Fibroblast of the aortic adventitia (primary cell): ENCODE results near the gene HLF. TPM values are rescaled to one million over a fixed set of nuclear protein-coding genes. Genes with fewer than 3 reads are reported as not detected.

ENCODE experiments used
- DNase-seq: peaks from one replicate; pipeline ENCODE4 v3.0.0-alpha.2; 2010; ENCODE audit warnings: low read depth
- H3K4me3 ChIP-seq: 2 replicates; pipeline ENCODE4 v1.5.1; 2011; ENCODE audit warnings: low read depth, mild to moderate bottlenecking, control low read depth, low read length, moderate library complexity
- total RNA-seq: library from RNA; depleted of rRNA; stranded (reverse); fragments of >200 nt; gene quantifications from 2 replicates; pipeline ENCODE4 v1.2.3, GENCODE V29; 2012; ENCODE audit warnings: low replicate concordance
- TF ChIP-seq, protein P1 (sequence below): IDR thresholded peaks from 2 replicates; pipeline ENCODE4 v1.5.1; 2011; ENCODE audit warnings: mild to moderate bottlenecking, low read length, control low read depth, inconsistent platforms; ENCODE audit not compliant: insufficient read depth

Gene HLF
- total RNA-seq, 1 donor: 4.4 TPM

DNA sequence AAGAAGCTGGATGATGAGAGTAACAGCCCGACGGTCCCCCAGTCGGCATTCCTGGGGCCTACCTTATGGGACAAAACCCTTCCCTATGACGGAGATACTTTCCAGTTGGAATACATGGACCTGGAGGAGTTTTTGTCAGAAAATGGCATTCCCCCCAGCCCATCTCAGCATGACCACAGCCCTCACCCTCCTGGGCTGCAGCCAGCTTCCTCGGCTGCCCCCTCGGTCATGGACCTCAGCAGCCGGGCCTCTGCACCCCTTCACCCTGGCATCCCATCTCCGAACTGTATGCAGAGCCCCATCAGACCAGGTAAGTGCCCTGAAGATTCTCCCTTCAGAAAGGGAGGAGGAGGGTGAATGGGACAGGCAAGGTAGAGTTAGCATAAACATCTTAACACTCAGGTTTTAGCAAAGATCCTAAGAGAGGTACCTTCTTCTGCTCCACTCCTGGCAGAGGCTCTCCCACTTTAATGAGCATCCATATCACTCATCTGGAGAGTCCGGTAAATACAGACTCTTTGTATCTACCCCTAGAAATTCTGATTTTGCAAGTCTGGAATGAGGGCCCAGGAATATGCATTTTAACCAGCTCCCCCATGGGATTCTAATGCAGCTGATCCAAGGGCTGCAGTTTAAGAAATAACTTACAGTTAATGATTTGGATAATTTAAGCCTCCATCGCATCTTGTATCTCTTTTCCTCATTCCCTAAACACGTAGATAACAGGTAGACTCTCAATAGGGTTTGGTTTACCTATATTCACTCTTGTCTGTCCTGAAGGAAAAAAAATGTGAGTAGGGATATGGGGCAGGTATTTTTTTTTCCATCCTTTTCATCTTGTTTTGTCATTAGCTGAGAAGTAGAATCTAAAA is 3.3 kb downstream of the HLF start:
- H3K4me3 ChIP-seq: no peak overlapping the region
- no peak for DNase-seq

GRCh38 chr17:55268649-55269480 is 4.1 kb downstream of the HLF start:
- no peak overlapping the region for H3K4me3 ChIP-seq
- DNase-seq: no peak
- TF ChIP-seq, protein P1, sequence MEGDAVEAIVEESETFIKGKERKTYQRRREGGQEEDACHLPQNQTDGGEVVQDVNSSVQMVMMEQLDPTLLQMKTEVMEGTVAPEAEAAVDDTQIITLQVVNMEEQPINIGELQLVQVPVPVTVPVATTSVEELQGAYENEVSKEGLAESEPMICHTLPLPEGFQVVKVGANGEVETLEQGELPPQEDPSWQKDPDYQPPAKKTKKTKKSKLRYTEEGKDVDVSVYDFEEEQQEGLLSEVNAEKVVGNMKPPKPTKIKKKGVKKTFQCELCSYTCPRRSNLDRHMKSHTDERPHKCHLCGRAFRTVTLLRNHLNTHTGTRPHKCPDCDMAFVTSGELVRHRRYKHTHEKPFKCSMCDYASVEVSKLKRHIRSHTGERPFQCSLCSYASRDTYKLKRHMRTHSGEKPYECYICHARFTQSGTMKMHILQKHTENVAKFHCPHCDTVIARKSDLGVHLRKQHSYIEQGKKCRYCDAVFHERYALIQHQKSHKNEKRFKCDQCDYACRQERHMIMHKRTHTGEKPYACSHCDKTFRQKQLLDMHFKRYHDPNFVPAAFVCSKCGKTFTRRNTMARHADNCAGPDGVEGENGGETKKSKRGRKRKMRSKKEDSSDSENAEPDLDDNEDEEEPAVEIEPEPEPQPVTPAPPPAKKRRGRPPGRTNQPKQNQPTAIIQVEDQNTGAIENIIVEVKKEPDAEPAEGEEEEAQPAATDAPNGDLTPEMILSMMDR: no peak

More for the DNA sequence above, 3.3 kb downstream of the HLF start:
- TF ChIP-seq, protein P1: no peak

DNA sequence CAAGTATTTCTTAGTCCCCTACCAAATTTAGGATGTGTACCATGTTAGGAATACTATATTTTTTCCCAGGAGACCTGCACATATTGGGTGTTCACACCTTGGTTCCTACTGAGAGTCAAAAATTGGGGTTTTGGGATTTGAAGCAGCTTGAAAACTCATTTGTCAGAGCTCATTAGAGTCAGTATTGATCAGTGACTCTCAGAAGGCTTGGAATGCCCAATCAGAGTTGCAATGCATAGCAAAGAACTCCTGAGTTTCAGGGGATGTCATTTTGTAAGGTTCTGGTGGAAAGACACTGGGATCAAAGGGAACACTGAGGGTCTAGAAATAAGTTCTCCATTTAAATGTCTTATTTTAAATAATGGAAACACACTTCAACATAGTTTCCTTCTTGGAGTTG is 5.1 kb downstream of the HLF start:
- no peak for DNase-seq
- TF ChIP-seq, protein P1: no peak

GRCh38 chr17:55271223-55271571 is 6.4 kb downstream of the HLF start:
- no peak for DNase-seq
- no peak overlapping the region for H3K4me3 ChIP-seq
- TF ChIP-seq, protein P1: no peak

More for the DNA sequence above, 5.1 kb downstream of the HLF start:
- no peak overlapping the region for H3K4me3 ChIP-seq

- TF ChIP-seq, protein P1: no peak
- no peak overlapping the region for H3K4me3 ChIP-seq
- DNase-seq: no peak
Measured at GRCh38 chr17:55271958-55272710, 7.4 kb downstream of the HLF start.
